Left renal pelvis (tissue), 4 donors: Measurements from ENCODE around the gene UBTD1. TPM values are rescaled to one million over a fixed set of nuclear protein-coding genes. Genes with fewer than 3 reads are reported as not detected.
"Not testable (repeated sequence)": the region's sequence is repeated elsewhere in the genome, so short reads cannot be mapped to it uniquely, and the experiment has no call there.

Source experiments
- DNase-seq, 4 donors: peaks; one replicate each; pipeline ENCODE4 v3.0.0-alpha.2; 2013; ENCODE audit warnings: low read depth in 4 of 4, low spot score in 3 of 4
- polyA plus RNA-seq, 4 donors: library from polyadenylated mRNA; unstranded; fragments of 120-200 nt; gene quantifications; one replicate each; pipeline ENCODE4 v1.2.1, GENCODE V29; 2013; ENCODE audit not compliant: insufficient read length in 4 of 4

UBTD1 gene
- polyA plus RNA-seq, 4 donors: 6.2 to 12.7 (median 6.7) TPM

GRCh38 chr10:97511711-97512440 lies 13.2 kb downstream of the UBTD1 start:
- DNase-seq: no peak

DNA sequence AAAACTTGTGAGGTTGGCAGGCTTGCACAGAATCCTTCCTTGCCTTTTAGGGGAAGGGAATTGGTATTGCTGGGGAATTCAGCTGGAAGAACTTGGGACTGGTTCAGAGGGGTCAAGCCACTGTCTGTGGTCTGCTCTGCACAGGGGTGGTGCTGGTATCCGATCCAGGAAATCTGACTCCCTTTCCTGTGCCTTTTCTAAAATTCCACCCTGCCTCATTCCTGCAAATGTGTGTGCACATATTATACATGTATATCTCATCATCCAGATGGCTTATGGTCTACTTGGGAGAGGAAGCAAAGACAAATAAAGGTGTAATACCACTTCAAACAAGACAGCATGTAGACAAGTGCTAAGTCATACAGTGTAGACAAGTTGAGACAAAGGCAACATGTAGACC lies 14.3 kb downstream of the UBTD1 start:
- DNase-seq: no peak

DNA sequence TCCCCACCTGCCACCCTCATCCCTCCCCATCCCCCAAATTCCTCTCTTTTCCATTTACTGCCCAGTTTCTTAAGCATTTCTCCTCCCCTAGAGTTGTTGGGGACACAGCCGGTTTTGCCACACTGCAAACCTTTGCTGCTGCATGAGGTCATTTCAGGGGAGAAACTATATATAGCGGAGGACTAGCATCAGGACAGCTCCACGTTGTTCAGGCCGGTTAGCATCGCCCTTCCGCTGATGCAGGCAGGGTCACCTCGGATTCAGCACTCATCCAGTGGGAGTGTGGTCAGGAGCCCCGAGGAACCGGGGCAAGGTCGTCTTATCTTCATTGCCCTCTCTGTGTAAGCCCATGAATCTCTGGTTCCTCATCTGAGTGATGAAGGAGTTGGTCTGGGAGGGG lies 15.6 kb downstream of the UBTD1 start:
- DNase-seq: no peak

DNA sequence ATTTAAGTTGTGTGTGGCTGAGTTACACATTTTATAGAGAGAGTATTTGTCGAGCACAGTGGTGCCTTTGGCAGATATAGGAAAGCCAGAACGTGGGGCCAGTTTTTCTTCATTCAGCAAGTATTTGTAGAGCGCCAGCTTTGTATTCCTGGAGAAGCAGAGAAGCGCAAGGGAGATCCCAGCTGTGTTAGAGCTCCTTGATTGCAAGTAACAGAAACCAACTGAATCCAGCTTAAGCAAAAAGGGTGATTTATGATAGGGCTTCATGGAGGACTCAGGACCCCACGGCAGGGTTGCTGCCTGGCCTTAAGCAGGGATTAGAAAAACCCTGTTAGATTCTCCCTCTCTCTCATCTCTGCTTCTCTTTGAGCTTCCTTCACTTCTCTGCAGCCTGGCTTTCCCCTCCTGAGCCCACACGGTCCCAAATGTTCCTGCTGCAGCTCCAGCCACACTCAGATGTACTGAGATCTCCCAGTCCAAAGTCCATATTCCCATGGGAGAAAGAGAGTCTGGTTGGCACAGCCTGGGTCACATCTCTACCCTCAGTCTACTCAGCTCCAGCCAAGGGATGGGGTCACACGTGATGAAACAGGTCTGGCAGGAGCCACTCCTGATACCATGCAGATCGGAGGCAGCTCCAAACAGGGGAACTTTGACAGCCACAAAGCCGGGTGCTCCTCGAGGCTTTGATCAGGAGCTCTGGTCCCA lies 16.7 kb downstream of the UBTD1 start:
- no peak for DNase-seq

DNA sequence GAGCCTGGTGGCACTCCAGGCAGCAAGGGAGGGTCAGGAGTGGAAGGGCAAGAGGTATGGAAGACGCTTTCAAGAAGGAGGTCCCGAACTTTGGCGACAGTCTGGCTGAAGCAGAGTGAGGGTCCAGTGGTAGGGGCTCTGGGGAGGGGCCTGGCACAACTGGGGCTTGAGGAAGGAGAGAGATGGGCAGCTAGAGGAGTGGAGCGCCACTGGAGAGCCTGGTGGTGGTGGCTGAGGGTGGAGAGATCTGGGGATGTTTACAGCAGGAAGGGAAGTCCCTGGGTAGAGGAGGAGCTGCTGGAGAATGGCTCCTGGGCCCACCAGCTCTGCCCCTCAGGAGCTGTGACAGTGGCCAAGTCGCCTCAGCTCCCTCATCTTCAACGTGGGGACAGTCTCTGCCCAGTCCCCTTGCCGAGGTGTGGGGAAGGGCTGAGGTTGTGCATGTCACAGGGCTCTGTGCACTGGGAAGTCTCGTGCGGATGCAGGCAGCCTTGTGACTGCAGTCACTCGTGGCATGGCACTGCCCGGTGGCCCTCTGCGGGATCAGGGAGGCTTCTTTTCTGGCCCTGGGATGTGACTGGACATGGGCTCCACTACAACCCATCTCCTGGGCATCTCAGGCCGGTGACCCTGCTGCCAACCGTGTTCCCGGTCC lies 18.5 kb downstream of the UBTD1 start:
- no peak for DNase-seq

- no peak for DNase-seq
These were observed 19.1 kb downstream of the UBTD1 start for GRCh38 chr10:97517778-97518300.

DNA sequence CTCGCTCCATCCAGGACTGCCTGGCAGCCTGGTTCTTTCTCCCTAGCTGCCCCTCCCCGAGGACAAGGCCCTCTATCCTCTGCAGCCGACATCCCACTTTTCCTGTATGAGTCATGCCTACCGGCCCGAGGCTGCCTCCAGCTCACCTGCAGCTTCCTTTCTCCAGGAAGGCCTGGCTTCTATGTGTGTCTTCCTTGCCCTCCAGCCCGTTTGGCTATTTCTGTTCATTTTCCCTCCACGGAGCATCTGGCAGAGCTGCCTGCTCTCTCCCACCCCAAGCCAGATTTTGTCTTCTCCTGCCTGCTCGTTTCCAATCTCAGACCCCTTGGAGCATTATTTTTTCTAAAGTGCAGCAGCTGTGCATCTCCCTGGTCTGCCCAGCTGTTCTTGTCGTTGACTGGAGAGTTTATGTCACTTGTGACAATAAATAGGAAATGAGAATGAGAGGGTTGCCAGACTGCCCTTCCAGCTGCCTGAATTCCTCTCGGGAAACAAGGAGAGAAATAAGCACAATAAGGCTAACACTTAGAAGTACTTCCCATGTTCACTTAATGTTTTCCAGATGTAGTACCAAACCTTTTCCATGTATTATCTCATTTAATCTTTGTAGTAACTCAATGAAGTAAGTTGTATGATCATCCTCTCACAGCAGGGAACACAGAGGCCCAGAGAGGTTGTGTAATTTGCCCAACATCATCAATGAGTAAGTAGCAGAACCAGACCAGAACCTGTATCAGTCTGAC lies 19.7 kb downstream of the UBTD1 start:
- no peak for DNase-seq

DNA sequence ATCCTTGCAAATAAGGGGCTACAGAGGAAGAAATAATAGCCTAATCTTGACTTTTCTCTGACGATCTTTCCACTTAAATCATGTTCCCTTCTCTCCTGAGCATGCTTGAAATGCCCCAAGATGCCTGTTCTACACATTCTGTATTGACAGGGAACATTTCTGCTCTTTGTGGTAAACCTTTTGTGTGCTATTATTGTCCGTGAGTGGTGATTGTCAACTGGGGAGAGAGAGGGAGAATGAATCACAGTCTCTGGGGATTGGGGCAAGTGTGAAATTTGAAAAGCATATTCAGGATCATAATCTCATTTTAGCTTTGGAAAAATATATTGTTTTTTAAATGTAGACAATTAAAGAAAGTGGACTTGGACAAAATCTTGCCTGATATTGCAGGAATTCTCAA lies 20.6 kb downstream of the UBTD1 start:
- DNase-seq: no peak

GRCh38 chr10:97520520-97520919 lies 21.8 kb downstream of the UBTD1 start:
- DNase-seq: no peak

GRCh38 chr10:97520978-97521761 lies 22.4 kb downstream of the UBTD1 start:
- DNase-seq: no peak

DNA sequence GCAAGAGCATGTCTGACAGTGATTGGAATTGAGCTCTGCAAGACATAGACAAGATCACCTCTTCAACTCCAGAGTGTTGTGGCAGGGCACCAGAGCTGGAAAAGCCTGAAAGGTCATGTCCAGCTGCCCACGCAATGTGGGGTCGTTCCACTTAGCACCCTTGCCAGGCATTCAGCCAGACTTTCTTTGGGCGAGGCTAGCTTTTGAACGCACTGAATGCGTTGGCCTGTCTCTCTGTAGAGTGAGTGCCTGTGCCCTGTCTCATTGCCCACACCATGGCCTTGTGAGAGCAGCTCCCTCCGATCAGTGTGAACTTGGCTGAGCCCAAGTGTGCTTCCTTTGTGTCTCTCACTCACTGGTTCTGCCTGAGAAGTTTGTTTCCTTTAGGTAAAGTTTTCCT lies 23.3 kb downstream of the UBTD1 start:
- DNase-seq: no peak

DNA sequence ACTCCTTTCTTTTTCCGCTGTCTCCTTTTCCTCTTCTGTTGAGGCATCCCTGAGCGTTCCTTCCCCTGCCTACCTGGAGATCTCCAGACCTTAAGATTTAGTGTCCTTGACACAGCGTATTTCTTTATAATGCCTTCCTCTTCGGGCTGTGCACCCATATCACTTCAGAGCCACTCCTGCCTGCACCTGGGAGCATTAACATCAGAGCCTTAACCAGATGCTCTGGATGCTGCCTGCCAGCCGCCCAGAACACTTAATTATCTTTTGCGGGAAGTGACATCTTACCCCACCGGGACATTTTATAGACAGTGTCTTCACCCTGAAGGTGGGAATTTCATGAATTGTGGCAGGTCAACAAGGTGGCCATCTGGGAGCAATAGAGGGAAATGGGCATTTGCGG lies 24.2 kb downstream of the UBTD1 start:
- DNase-seq: no peak

GRCh38 chr10:97525086-97525485 lies 26.4 kb downstream of the UBTD1 start:
- no peak for DNase-seq

GRCh38 chr10:97525683-97526110 lies 27.0 kb downstream of the UBTD1 start:
- DNase-seq: no peak

GRCh38 chr10:97528876-97529275 lies 30.2 kb downstream of the UBTD1 start:
- not testable (repeated sequence) for DNase-seq

DNA sequence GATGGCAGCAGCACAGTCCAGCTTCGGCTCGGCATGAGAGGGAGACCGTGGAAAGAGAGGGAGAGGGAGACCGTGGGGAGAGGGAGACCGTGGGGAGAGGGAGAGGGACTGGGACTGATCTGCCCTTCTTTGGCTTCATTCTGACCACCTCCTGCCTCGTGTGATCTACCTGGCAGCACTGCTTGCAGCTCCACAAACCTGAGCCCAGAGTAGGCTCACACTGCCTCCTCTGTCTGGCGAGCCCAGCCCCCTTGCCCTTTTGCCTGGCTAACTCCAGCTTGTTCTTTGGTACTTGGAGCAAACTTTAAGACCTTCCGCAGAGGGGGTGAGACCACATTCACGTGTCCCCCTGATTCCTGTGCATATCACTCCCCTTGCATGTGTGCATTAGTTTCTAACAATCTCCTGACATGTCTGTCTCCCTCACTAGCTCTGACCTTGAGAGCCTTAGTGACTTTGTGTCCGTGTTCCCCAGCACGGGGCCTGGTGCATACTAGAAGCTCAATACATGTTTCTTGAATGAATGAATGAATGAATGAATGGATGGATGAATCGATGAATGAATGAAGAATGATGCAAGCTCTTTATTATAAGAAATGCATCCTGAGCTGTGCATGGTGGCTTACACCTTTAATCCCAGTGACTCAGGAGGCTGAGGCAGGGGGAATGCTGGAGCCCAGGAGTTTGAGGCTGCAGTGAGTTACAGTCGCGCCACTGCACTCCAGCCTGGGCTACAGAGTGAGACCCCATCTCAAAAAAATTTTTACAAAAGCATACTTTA lies 31.2 kb downstream of the UBTD1 start:
- DNase-seq: no peak

- no peak for DNase-seq
These were observed 32.8 kb downstream of the UBTD1 start for GRCh38 chr10:97531401-97531986.

- no peak for DNase-seq
These were observed 34.4 kb downstream of the UBTD1 start for GRCh38 chr10:97532935-97533671.
